NCI-H460 (cell line): ENCODE measurements around the gene HSPB2. TPM values are rescaled to one million over a fixed set of nuclear protein-coding genes. Genes with fewer than 3 reads are reported as not detected.
"Not testable (repeated sequence)": the region's sequence is repeated elsewhere in the genome, so short reads cannot be mapped to it uniquely, and the experiment has no call there.

Experiments used
- DNase-seq: peaks from one replicate; pipeline ENCODE4 v3.0.0-alpha.2; 2016; ENCODE audit warnings: low read depth; ENCODE audit errors: extremely low read depth
- total RNA-seq: library from RNA; depleted of rRNA; stranded (reverse); fragments of >200 nt; shearing (Covaris generic); gene quantifications from 2 replicates; pipeline ENCODE4 v1.2.3, GENCODE V29; 2014

HSPB2 gene
- total RNA-seq, 1 experiment from 2014 or later, result not detected

- DNase-seq, result no peak
Measured at GRCh38 chr11:111913031-111913861, 712 bp downstream of the HSPB2 start.

DNA sequence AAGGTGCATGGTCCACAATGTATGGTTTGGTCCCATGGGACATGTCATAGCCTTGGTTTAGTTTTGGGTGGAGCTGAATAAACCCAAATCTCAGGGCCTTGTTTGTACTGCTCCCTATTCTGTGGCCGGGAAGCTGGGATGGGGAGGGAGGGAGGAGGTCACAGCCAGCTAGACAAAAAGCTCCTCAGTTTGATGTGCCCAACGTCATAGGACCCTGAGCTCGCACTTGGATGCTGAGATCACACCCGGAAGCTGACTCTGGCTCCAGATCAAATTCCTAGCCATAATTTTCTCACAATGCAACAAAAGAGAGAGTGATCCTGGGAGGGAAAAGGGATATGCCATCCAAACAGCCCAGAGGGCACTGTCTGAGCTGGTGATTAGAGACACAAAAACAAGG is 1.5 kb downstream of the HSPB2 start:
- DNase-seq, result no peak

DNA sequence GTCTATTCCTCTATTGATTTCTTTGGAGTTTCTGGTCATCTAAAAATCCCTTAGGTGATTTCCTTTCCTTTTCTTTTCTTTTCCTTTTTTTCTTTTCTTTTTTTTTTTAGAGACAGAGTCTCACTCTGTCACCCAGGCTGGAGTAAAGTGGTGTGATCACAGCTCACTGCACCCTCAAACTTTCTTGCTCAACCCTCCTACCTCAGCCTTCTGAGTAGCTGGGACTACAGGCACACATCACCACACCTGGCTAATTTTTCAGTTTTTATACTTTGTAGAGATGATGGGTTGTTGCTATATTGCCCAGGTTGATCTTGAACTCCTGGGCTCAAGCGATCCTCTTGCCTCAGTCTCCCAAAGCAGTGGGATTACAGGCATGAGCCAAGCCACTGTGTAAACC is 4.2 kb downstream of the HSPB2 start:
- no peak for DNase-seq

DNA sequence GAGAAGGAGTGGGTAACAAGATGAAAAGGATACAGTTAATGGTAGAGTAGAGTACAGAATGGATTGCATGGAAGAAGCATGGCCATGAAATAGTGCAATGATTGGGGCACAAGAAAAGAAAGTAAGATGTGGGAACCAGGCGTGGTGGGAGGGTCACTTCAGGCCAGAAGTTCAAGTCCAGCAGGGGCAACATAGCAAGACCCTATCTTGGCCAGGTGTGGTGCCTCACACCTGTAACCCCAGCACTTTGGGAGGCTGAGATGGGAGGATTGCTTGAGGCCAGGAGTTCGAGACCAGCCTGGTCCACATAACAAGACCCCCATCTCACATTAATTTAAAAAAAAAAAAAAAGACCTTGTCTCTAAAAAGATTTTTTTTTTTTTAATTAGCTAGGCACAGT is 4.8 kb downstream of the HSPB2 start:
- DNase-seq, result no peak

GRCh38 chr11:111917788-111918187 is 5.3 kb downstream of the HSPB2 start:
- DNase-seq, result no peak

GRCh38 chr11:111918390-111919256 is 6.1 kb downstream of the HSPB2 start, which contains the start of gene C11orf52:
Gene C11orf52 (plus strand): TSS chr11:111918913. CDS start chr11:111918973, 60 bp downstream.
- DNase-seq, result no peak

GRCh38 chr11:111920908-111921307 is 8.4 kb downstream of the HSPB2 start:
- DNase-seq, result no peak

DNA sequence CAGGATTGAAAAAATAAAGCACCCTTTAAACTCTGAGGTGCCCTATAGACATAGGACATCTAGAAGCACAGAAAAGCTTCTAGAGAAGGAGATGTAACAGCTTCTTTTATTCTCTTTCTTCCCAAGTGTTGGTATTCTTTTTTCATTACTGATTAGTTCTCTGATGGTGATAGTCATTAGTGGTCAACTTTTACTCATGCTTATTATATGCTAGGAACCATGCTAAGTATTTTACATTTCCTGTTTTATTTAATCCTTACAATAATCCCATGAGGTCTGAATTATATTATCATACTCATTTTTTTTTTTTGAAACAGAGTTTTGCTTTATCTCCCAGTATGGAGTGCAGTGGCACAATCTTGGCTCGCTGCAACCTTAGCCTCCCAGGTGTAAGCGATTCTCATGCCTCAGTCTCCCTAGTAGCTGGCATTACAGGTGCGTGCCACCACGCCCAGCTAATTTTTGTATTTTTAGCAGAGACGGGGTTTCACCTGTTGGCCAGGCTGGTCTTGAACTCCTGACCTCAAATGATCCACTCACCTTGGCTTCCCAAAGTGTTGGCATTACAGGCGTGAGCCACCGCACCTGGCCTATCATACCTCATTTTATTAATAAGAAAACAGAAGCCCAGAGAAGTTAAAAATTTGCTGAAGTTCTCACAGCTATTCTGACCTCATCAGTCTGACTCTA is 9.2 kb downstream of the HSPB2 start:
- no peak for DNase-seq

DNA sequence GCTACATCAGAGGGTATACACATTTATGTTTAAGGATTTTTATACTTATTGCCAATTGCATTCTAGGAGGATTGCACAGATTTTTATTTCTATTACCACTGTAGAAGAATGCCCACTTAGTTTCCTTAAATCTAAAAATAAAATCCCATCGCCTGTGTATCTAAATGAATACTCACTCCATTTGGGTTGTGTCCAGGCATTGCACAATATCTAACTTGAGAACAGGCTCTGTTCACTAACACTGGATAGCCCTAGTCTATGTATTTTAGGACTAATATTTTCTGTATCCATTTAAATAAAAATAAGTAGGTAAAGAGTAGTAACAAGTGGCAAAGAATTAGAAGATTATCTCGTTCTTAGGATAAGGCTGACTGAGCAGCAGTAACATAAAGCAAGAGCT is 10.3 kb downstream of the HSPB2 start:
- DNase-seq, result no peak

GRCh38 chr11:111923351-111923788 is 10.8 kb downstream of the HSPB2 start:
- DNase-seq, result no peak

GRCh38 chr11:111923951-111924350 is 11.4 kb downstream of the HSPB2 start:
- no peak for DNase-seq

- no peak for DNase-seq
Measured at GRCh38 chr11:111925953-111926352, 13.4 kb downstream of the HSPB2 start.

GRCh38 chr11:111926505-111927391 is 14.2 kb downstream of the HSPB2 start:
- peak; percentile 90 for DNase-seq

DNA sequence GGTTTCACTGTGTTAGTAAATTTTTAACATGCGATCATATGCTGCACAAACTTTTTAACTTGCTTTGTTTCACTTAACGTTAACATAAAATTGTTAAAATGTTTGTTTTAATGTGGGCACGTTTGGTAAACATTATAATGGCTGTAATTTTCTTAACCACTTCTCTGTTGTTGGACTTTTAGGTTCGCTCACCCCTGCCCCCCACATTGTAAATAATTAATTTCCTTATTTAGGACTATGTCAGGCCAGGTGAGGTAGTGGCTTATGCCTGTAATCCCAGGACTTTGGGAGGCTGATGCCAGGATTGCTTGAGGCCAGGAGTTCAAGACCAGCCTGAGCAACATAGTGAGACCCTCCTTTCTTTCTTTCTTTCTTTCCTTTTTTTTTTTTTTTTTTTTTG is 17.9 kb downstream of the HSPB2 start:
- no peak for DNase-seq

DNA sequence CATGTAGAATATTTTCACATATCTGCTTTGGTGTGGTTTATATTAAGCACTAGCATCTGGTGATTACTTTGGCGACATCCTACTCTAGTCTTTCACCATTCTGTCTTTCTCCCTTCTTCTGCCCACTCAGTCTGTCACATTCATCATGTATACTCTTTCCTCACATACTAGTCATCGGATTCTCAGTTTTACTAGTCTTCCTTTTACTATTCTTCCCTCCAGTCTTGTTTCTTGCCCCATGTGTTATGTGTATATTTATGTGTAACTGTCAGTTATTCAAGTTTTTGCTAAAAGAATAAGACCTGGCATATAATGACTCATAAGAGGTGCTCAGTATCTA is 20.0 kb downstream of the HSPB2 start:
- no peak for DNase-seq

DNA sequence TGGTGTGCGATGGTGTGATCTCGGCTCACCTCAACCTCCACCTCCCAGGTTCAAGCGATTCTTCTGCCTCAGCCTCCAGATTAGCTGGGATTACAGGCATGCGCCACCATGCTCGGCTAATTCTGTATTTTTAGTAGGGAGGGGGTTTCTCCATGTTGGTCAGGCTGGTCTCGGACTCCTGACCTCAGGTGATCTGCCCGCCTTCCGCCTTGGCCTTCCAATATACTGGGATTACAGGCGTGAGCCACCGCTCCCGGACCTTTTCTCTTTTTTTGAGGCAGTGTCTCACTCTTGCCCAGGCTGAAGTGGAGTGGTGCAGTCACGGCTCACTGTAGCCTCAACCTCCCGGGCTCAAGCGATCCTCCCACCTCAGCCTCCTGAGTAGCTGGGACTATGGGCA is 20.6 kb downstream of the HSPB2 start:
- not testable (repeated sequence) for DNase-seq

DNA sequence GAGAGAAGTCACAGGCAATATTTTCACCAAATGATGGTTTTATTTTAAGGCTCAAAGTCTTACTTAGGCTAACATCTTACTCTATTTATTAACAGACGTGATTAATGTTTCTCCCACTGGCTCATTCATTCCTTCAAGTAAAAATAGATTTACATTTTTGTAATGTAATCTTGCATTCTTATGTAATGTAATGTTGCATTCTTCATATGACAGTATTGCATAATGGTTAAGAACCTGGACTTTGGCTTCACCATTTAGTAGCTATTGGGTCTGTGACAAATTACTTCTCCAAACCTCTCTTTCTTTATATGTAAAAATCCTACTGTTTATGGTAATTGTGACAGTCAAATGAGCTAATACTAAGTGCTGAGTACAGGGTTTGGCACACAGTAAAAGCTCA is 21.3 kb downstream of the HSPB2 start:
- no peak for DNase-seq

GRCh38 chr11:111934306-111934705 is 21.8 kb downstream of the HSPB2 start:
- DNase-seq, result no peak

GRCh38 chr11:111935317-111936039 is 22.9 kb downstream of the HSPB2 start:
- DNase-seq, result no peak
